ENCODE measurements around the gene ERCC3. TPM values are rescaled to one million over a fixed set of nuclear protein-coding genes. Genes with fewer than 3 reads are reported as not detected.
"Not testable (repeated sequence)": the region's sequence is repeated elsewhere in the genome, so short reads cannot be mapped to it uniquely, and the experiment has no call there.

ERCC3 gene
- total and polyA plus RNA-seq, 8 donors: 31.0 to 85.4 (median 74.5) TPM

GRCh38 chr2:127239395-127239794, 54.5 kb downstream of the ERCC3 start:
- no peak for TF ChIP-seq CTCF (IDR thresholded peaks at IDR 0.05)

GRCh38 chr2:127237768-127238167, 56.2 kb downstream of the ERCC3 start:
- ATAC-seq; H3K27ac ChIP-seq; intact Hi-C loops (cut with DNase I); H3K4me3 ChIP-seq; H3K27me3 ChIP-seq; H3K4me1 ChIP-seq; H3K36me3 ChIP-seq; DNase-seq: not testable (repeated sequence)
- H3K9me3 ChIP-seq: peaks cover 3 to 23% of the 10 kb centered on the region in 2 donors

More at GRCh38 chr2:127239395-127239794, 54.5 kb downstream of the ERCC3 start:
- Histone ChIP-seq H3K27ac (no peak overlapping the region), H3K27me3 (no peaks in the 10 kb centered on the region), H3K4me1 (no peaks in the 10 kb centered on the region), H3K9me3 (peaks cover 3 to 23% of the 10 kb centered on the region in 2 donors), H3K36me3 (no peaks in the 10 kb centered on the region), H3K4me3 (no peak overlapping the region)
- ATAC-seq: no peak
- DNase-seq: no peak
- intact Hi-C loops (cut with DNase I): no loop called here

GRCh38 chr2:127235082-127235702, 58.8 kb downstream of the ERCC3 start:
- intact Hi-C loops (cut with DNase I): no loop called here
- no peak overlapping the region for H3K4me3 ChIP-seq
- ATAC-seq: no peak

GRCh38 chr2:127233710-127234109, 60.2 kb downstream of the ERCC3 start:
- no peak overlapping the region for H3K4me3 ChIP-seq
- intact Hi-C loops (cut with DNase I): no loop called here
- no peaks in the 10 kb centered on the region for H3K36me3 ChIP-seq
- ATAC-seq (no peak), DNase-seq (no peak)
- H3K27ac ChIP-seq: no peak overlapping the region
- H3K4me1 ChIP-seq: no peaks in the 10 kb centered on the region
- H3K27me3 ChIP-seq: no peaks in the 10 kb centered on the region
- no peak for TF ChIP-seq CTCF (IDR thresholded peaks at IDR 0.05)
- peaks cover 3 to 11% of the 10 kb centered on the region in 2 donors for H3K9me3 ChIP-seq

More at GRCh38 chr2:127235082-127235702, 58.8 kb downstream of the ERCC3 start:
- Histone ChIP-seq H3K27ac (no peak overlapping the region), H3K9me3 (peaks cover 3 to 16% of the 10 kb centered on the region in 2 donors), H3K36me3 (no peaks in the 10 kb centered on the region), H3K4me1 (no peaks in the 10 kb centered on the region), H3K27me3 (no peaks in the 10 kb centered on the region)
- no peak for TF ChIP-seq CTCF (IDR thresholded peaks at IDR 0.05)
- no peak for DNase-seq

- peaks cover 0 to under 1% of the 10 kb centered on the region in 2 donors for H3K27me3 ChIP-seq
- DNase-seq (no peak), ATAC-seq (peak; percentile 14)
- no peak overlapping the region for H3K27ac ChIP-seq
- no peaks in the 10 kb centered on the region for H3K36me3 ChIP-seq
- H3K4me3 ChIP-seq: no peak overlapping the region
- intact Hi-C loops (cut with DNase I): no loop called here
- peaks cover 0 to 6% of the 10 kb centered on the region in 2 donors for H3K9me3 ChIP-seq
- peaks cover 0 to 2% of the 10 kb centered on the region in 2 donors for H3K4me1 ChIP-seq
- no peak for TF ChIP-seq CTCF (IDR thresholded peaks at IDR 0.05)
These were observed 62.6 kb downstream of the ERCC3 start for GRCh38 chr2:127231130-127231865.

Measured in left lung (tissue), 10 donors.